SU-DHL-6 (cell line): ENCODE measurements around the gene CD151.

ENCODE experiments used
- EZH2phosphoT487 ChIP-seq: fragments of 200-600 bp; sonication (generic), shearing (Covaris generic); conservative IDR thresholded peaks from 2 replicates; pipeline ENCODE4 v1.6.1; 2018; ENCODE audit warnings: mild to moderate bottlenecking, antibody characterized with exemption, low read length, moderate library complexity, mixed read lengths
- TF ChIP-seq, protein P1 (sequence below): fragments of 200-600 bp; sonication (generic); IDR thresholded peaks from one replicate; pipeline ENCODE4 v1.5.1; 2017; ENCODE audit warnings: antibody characterized with exemption, mild to moderate bottlenecking, low read length, moderate library complexity; ENCODE audit not compliant: insufficient read depth, poor library complexity, severe bottlenecking

DNA sequence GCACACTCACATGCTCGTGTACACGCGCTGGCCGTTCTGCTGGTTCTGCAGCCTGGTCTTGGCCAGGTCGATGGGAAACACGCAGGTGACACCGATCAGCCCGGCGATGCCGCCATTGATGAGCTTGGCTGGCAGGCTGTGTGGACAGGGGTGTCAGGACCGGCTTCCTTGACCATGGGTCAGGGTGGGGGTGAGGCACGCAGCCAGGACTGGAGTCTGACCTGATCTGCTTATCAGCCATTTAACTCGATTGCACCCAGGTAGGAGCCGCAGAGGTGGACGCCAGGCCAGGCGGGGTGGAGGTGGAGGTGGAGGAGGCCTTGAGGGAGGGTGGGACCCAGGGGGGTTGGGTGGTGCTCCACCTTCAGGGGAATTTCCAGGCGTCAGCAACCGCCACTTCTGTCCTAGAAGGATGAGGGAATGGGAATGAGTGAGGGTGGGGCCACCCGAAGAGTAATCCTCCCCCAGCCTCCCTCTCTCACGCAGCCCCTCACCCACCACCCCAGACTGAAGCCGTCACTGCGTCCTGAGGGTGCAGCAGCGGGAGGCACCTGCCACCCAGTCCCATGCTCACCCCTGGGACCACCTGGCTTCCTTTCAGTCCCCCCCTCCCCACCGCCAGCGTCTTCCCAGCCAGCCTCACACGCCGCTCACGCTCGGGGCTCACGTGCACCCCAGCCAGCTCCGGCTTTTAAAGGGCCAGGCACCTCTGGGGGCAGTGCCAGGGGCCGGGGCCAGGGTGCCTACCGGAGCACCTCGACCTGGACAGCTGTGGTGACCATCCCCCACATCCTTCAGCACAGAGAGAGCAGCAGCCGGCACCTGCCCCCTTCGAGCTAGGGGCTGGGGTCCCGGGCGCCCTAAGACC lies 37.8 kb upstream of the CD151 start:
- TF ChIP-seq, protein P1, sequence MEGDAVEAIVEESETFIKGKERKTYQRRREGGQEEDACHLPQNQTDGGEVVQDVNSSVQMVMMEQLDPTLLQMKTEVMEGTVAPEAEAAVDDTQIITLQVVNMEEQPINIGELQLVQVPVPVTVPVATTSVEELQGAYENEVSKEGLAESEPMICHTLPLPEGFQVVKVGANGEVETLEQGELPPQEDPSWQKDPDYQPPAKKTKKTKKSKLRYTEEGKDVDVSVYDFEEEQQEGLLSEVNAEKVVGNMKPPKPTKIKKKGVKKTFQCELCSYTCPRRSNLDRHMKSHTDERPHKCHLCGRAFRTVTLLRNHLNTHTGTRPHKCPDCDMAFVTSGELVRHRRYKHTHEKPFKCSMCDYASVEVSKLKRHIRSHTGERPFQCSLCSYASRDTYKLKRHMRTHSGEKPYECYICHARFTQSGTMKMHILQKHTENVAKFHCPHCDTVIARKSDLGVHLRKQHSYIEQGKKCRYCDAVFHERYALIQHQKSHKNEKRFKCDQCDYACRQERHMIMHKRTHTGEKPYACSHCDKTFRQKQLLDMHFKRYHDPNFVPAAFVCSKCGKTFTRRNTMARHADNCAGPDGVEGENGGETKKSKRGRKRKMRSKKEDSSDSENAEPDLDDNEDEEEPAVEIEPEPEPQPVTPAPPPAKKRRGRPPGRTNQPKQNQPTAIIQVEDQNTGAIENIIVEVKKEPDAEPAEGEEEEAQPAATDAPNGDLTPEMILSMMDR, result no peak
- TF ChIP-seq EZH2phosphoT487, result no peak
